Neural cell (in vitro differentiated cells): ENCODE measurements around the gene FOXC2. TPM values are rescaled to one million over a fixed set of nuclear protein-coding genes. Genes with fewer than 3 reads are reported as not detected.

ENCODE experiments used
- H2AFZ ChIP-seq: fragments of 200-600, 300-800 bp; sonication (generic), shearing (Covaris generic); 2 replicates; pipeline ENCODE4 v1.6.0; 2014; ENCODE audit warnings: low read depth, mild to moderate bottlenecking, antibody characterized with exemption, low read length, moderate library complexity
- H3F3A ChIP-seq: fragments of 200-600 bp; shearing (Covaris generic); 2 replicates; pipeline ENCODE4 v1.6.1; 2016; ENCODE audit warnings: mild to moderate bottlenecking, moderate library complexity, mixed read lengths, antibody characterized with exemption, low read length; ENCODE audit not compliant: insufficient read depth, poor library complexity, severe bottlenecking
- H3K27ac ChIP-seq: fragments of 200-600, 300-800 bp; sonication (generic), shearing (Covaris generic); 2 replicates; pipeline ENCODE4 v1.5.1; 2014; ENCODE audit warnings: mild to moderate bottlenecking, low read length, moderate library complexity
- H3K27me3 ChIP-seq: fragments of 300-800, 200-600 bp; sonication (generic), shearing (Covaris generic); 2 replicates; pipeline ENCODE4 v1.6.0; 2014; ENCODE audit warnings: mild to moderate bottlenecking, low read depth, low read length, moderate library complexity; ENCODE audit not compliant: insufficient read depth
- H3K36me3 ChIP-seq: fragments of 300-800, 200-600 bp; sonication (generic), shearing (Covaris generic); 2 replicates; pipeline ENCODE4 v1.5.1; 2014; ENCODE audit warnings: mild to moderate bottlenecking, antibody characterized with exemption, low read length, moderate library complexity; ENCODE audit not compliant: insufficient read depth
- H3K4me2 ChIP-seq: fragments of 300-800, 200-600 bp; sonication (generic), shearing (Covaris generic); 2 replicates; pipeline ENCODE4 v1.6.0; 2014; ENCODE audit warnings: mild to moderate bottlenecking, low read length
- H3K4me3 ChIP-seq: fragments of 300-800, 200-600 bp; sonication (generic), shearing (Covaris generic); 2 replicates; pipeline ENCODE4 v1.5.1; 2014; ENCODE audit warnings: mild to moderate bottlenecking, low read length, moderate library complexity
- H3K79me2 ChIP-seq: fragments of 200-600 bp; shearing (Covaris generic); replicated peaks from 2 replicates; pipeline ENCODE4 v1.6.0; 2014; ENCODE audit warnings: mild to moderate bottlenecking, low read length, moderate library complexity; ENCODE audit not compliant: insufficient read depth
- H3K9ac ChIP-seq: fragments of 300-800, 200-600 bp; sonication (generic), shearing (Covaris generic); 2 replicates; pipeline ENCODE4 v1.6.1; 2016; ENCODE audit warnings: mild to moderate bottlenecking, low read length, mixed read lengths
- H3K9me2 ChIP-seq: fragments of 200-600 bp; shearing (Covaris generic); 2 replicates; pipeline ENCODE4 v1.6.1; 2016; ENCODE audit warnings: mild to moderate bottlenecking, low read length, mixed read lengths; ENCODE audit not compliant: insufficient read depth
- H3K9me3 ChIP-seq: fragments of 200-600, 300-800 bp; sonication (generic), shearing (Covaris generic); 2 replicates; pipeline ENCODE4 v1.6.1; 2016; ENCODE audit warnings: mild to moderate bottlenecking, mixed run types, low read length, moderate library complexity, mixed read lengths
- H4K20me1 ChIP-seq: fragments of 200-600 bp; shearing (Covaris generic); 2 replicates; pipeline ENCODE4 v1.6.1; 2016; ENCODE audit warnings: mild to moderate bottlenecking, mixed run types; ENCODE audit not compliant: insufficient read depth
- CTCF ChIP-seq: fragments of 450-650 bp; IDR thresholded peaks from 2 replicates; pipeline ENCODE4 v1.5.1; 2014; ENCODE audit warnings: antibody characterized with exemption, mild to moderate bottlenecking, moderate library complexity; ENCODE audit not compliant: poor library complexity, severe bottlenecking
- EP300 ChIP-seq: fragments of 450-650 bp; conservative IDR thresholded peaks from 2 replicates; pipeline ENCODE4 v1.6.1; 2014; ENCODE audit warnings: antibody characterized with exemption, mild to moderate bottlenecking, moderate library complexity; ENCODE audit not compliant: poor library complexity, severe bottlenecking
- EZH2 ChIP-seq: fragments of 200-600, 300-800 bp; shearing (Covaris generic), sonication (generic); IDR thresholded peaks from 2 replicates; pipeline ENCODE4 v1.6.1; 2014; ENCODE audit warnings: antibody characterized with exemption, low read length, borderline replicate concordance, mild to moderate bottlenecking; ENCODE audit not compliant: insufficient read depth, poor library complexity, severe bottlenecking
- MXI1 ChIP-seq: fragments of 450-650 bp; conservative IDR thresholded peaks from 2 replicates; pipeline ENCODE4 v1.6.1; 2014; ENCODE audit warnings: antibody characterized with exemption, mild to moderate bottlenecking; ENCODE audit not compliant: poor library complexity, severe bottlenecking
- POLR2AphosphoS5 ChIP-seq: IDR thresholded peaks from 2 replicates; pipeline ENCODE4 v1.6.1; 2012
- RAD21 ChIP-seq: fragments of 450-650 bp; conservative IDR thresholded peaks from 2 replicates; pipeline ENCODE4 v1.6.1; 2014; ENCODE audit warnings: antibody characterized with exemption, mild to moderate bottlenecking, moderate library complexity
- REST ChIP-seq: IDR thresholded peaks from 2 replicates; pipeline ENCODE4 v1.6.1; 2012; ENCODE audit warnings: borderline replicate concordance
- SMC3 ChIP-seq: fragments of 450-650 bp; conservative IDR thresholded peaks from 2 replicates; pipeline ENCODE4 v1.6.1; 2014; ENCODE audit warnings: antibody characterized with exemption, mild to moderate bottlenecking, moderate library complexity; ENCODE audit not compliant: poor library complexity
- TAF1 ChIP-seq: IDR thresholded peaks from 2 replicates; pipeline ENCODE4 v1.6.1; 2012; ENCODE audit warnings: low read depth
- polyA plus RNA-seq: library from polyadenylated mRNA; depleted of rRNA; stranded (reverse); fragments of >200 nt; gene quantifications from 2 replicates; pipeline ENCODE4 v1.2.3, GENCODE V29; 2014

Gene FOXC2
- polyA plus RNA-seq, 1 donor from 2014 or later, result not detected

GRCh38 chr16:86574646-86575045 lies 8.0 kb downstream of the FOXC2 start:
- no peak for TF ChIP-seq POLR2AphosphoS5
- H3K36me3 ChIP-seq, result no peaks in the 10 kb centered on the region
- peaks cover 99% of the 10 kb centered on the region for H3K27me3 ChIP-seq
- H3K9ac ChIP-seq, result no peak overlapping the region
- H4K20me1 ChIP-seq, result no peaks in the 10 kb centered on the region
- H3K27ac ChIP-seq, result no peak overlapping the region
- no peak overlapping the region for H3K4me2 ChIP-seq
- H3K9me2 ChIP-seq, result no peaks in the 10 kb centered on the region
- H2AFZ ChIP-seq, result no peak overlapping the region
- H3K4me3 ChIP-seq, result no peak overlapping the region
- no peaks in the 10 kb centered on the region for H3K79me2 ChIP-seq
- H3K9me3 ChIP-seq, result no peaks in the 10 kb centered on the region
- H3F3A ChIP-seq, result no peaks in the 10 kb centered on the region

GRCh38 chr16:86575095-86575685 lies 8.6 kb downstream of the FOXC2 start:
- H3F3A ChIP-seq, result no peaks in the 10 kb centered on the region
- TF ChIP-seq CTCF (no peak), POLR2AphosphoS5 (no peak), TAF1 (no peak), EZH2 (no peak), RAD21 (no peak), REST (no peak), EP300 (no peak)
- no peak overlapping the region for H3K4me2 ChIP-seq
- no peak overlapping the region for H3K4me3 ChIP-seq
- no peaks in the 10 kb centered on the region for H3K9me2 ChIP-seq
- H3K36me3 ChIP-seq, result no peaks in the 10 kb centered on the region
- no peak overlapping the region for H2AFZ ChIP-seq
- peaks cover 99% of the 10 kb centered on the region for H3K27me3 ChIP-seq
- no peaks in the 10 kb centered on the region for H3K9me3 ChIP-seq
- H4K20me1 ChIP-seq, result no peaks in the 10 kb centered on the region
- no peak overlapping the region for H3K27ac ChIP-seq
- no peaks in the 10 kb centered on the region for H3K79me2 ChIP-seq
- no peak overlapping the region for H3K9ac ChIP-seq

GRCh38 chr16:86575754-86576557 lies 9.3 kb downstream of the FOXC2 start:
- Histone ChIP-seq H3K79me2 (no peaks in the 10 kb centered on the region), H3K4me3 (peak overlapping the region; percentile 13), H3K27ac (no peak overlapping the region)

More at GRCh38 chr16:86575754-86576557, 9.3 kb downstream of the FOXC2 start:
- H3K27me3 ChIP-seq, result peaks cover 99% of the 10 kb centered on the region
- no peaks in the 10 kb centered on the region for H3K36me3 ChIP-seq
- H2AFZ ChIP-seq, result no peak overlapping the region
- no peak overlapping the region for H3K4me2 ChIP-seq
- no peak overlapping the region for H3K9ac ChIP-seq
- H3K9me2 ChIP-seq, result no peaks in the 10 kb centered on the region
- TF ChIP-seq SMC3 (peak; percentile 42), EZH2 (peak; percentile 61), RAD21 (peak; percentile 30), CTCF (peak; percentile 49), MXI1 (no peak), EP300 (no peak)
- no peaks in the 10 kb centered on the region for H3K9me3 ChIP-seq
- H3F3A ChIP-seq, result no peaks in the 10 kb centered on the region
- no peaks in the 10 kb centered on the region for H4K20me1 ChIP-seq
